ENCODE results near the gene PALD1. TPM values are rescaled to one million over a fixed set of nuclear protein-coding genes. Genes with fewer than 3 reads are reported as not detected.
A peak's percentile ranks its signal among the peaks of the same experiment; 100 is the strongest.

Gene PALD1
- total and polyA plus RNA-seq, 2 of the 13 experiments (the other 11 are each of a cell fraction or from before 2014, with no cell fraction given) = 0.07 to 0.09 TPM

DNA sequence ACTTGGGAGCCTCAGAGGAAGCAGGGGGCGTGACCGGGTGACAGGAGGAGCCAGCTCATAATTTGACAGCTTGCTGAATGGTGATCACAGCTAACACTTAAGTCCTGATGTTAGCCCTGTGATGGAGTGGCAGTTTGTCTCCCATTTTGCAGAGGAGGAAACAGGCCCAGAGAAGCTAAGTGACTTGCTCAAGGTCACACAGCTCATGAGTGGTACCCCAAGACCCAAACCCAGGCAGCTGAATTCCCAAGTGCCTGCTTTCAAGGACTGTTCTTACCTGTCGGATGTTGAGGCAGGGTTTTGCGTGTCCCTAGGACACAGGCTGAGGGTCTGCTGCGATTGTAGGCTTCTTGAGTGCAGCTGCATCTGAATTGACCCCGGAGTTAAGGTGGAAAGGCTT is 51.7 kb downstream of the PALD1 start:
- FAIRE-seq = no peak
- no peaks in the 10 kb centered on the region for H4K20me1 ChIP-seq (ENCODE audit: insufficient read depth, low read length)
- no peaks in the 10 kb centered on the region for H3K4me1 ChIP-seq (ENCODE audit: insufficient read depth, low read length)
- no peak overlapping the region for H3K4me2 ChIP-seq (ENCODE audit: low read depth, low read length)
- intact Hi-C loops (cut with micrococcal nuclease; ENCODE audit: unreplicated experiment) (no loop called here), in situ Hi-C loops (cut with HindIII; ENCODE audit: extremely low pct_ligation_motif_present, low pct_unique_long_range_greater_than_20kb) (no loop called here)
- H3K9me3 ChIP-seq (ENCODE audit: low read length) = no peaks in the 10 kb centered on the region
- H3K4me3 ChIP-seq (replicated peaks in 1 of 3; ENCODE audit: insufficient read depth in 1 of 3, low read depth in 2 of 3, low read length in 3 of 3) = no peak overlapping the region
- no peaks in the 10 kb centered on the region for H3K79me2 ChIP-seq (ENCODE audit: insufficient read depth, low read length)
- H2AFZ ChIP-seq (ENCODE audit: low read length) = no peak overlapping the region
- H3K27me3 ChIP-seq (ENCODE audit: control insufficient read depth in 1 of 2, insufficient read depth in 2 of 2, low read length in 2 of 2) = peaks cover 6 to 13% of the 10 kb centered on the region in 2 experiments; a peak in 3 of 5 replicates
- ATAC-seq = no peak
- peak; percentile 79 for TF ChIP-seq ZNF768 (CRISPR knock-in tag; IDR thresholded peaks at IDR 0.05)
- TF ChIP-seq ZNF691 (CRISPR knock-in tag; IDR thresholded peaks at IDR 0.05; ENCODE audit: borderline replicate concordance, low read depth) = no peak
- ChIA-PET CTCF (ENCODE audit: low intra/inter-chr PET ratio, low total read pairs) (no interaction called here), POLR2A (no interaction called here)
- no peak for DNase-seq (ENCODE audit: low spot score)
- WGBS (ENCODE audit: low lambda C conversion rate) = 21% methylated on average over 5 of the region's 6 CpGs
- BruUV-seq (replicated peaks) = no TSS peak
- H3K9ac ChIP-seq (ENCODE audit: insufficient read depth, low read depth, low read length) = no peak overlapping the region
- no peaks in the 10 kb centered on the region for H3K36me3 ChIP-seq (replicated peaks in 1 of 2; ENCODE audit: control insufficient read depth in 1 of 2, insufficient read depth in 2 of 2, low read length in 2 of 2)
- no peak overlapping the region for H3K27ac ChIP-seq (ENCODE audit: extremely low read length, insufficient read depth, low read length)

DNA sequence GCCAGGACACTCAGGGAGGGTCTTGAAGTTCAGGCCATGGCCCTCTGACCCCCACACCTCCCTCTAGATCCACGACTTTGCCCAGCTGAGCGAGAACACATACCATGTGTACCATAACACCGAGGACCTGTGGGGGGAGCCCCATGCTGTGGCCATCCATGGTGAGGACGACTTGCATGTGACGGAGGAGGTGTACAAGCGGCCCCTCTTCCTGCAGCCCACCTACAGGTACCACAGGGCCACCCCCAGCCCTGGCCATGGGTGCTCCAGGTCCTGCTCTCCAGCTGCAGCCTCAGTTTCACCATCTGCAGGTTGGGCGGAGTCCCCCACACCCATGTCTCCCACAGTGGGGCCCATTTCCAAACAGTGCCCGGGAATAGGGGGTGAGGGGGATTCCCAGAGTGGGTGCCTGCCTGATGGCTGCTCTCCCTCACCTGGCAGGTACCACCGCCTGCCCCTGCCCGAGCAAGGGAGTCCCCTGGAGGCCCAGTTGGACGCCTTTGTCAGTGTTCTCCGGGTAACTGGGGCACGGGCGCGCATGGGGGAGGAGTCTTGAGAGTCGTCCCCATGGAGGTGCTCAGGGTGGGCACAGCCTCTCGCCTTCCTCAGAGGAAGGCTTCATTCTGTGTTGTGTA is 54.1 kb downstream of the PALD1 start:
- no peaks in the 10 kb centered on the region for H3K9me3 ChIP-seq (ENCODE audit: low read length)
- H4K20me1 ChIP-seq (ENCODE audit: insufficient read depth, low read length) = no peaks in the 10 kb centered on the region
- no peak for FAIRE-seq
- ATAC-seq = no peak
- H3K27ac ChIP-seq (ENCODE audit: extremely low read length, insufficient read depth, low read length) = no peak overlapping the region
- POLR2A ChIA-PET = no interaction called here
- no peaks in the 10 kb centered on the region for H3K79me2 ChIP-seq (ENCODE audit: insufficient read depth, low read length)
- H3K36me3 ChIP-seq (replicated peaks in 1 of 2; ENCODE audit: control insufficient read depth in 1 of 2, insufficient read depth in 2 of 2, low read length in 2 of 2) = no peaks in the 10 kb centered on the region
- no peak overlapping the region for H3K4me3 ChIP-seq (replicated peaks in 1 of 3; ENCODE audit: insufficient read depth in 1 of 3, low read depth in 2 of 3, low read length in 3 of 3)
- BruUV-seq (replicated peaks) = no TSS peak
- no peak overlapping the region for H3K9ac ChIP-seq (ENCODE audit: insufficient read depth, low read depth, low read length)
- WGBS (ENCODE audit: low lambda C conversion rate) = 47% methylated on average over 6 of the region's 17 CpGs
- in situ Hi-C loops (cut with HindIII; ENCODE audit: extremely low pct_ligation_motif_present, low pct_unique_long_range_greater_than_20kb) = no loop called here
- no peak overlapping the region for H3K4me2 ChIP-seq (ENCODE audit: low read depth, low read length)
- H3K27me3 ChIP-seq (ENCODE audit: control insufficient read depth in 1 of 2, insufficient read depth in 2 of 2, low read length in 2 of 2) = peaks cover 3 to 18% of the 10 kb centered on the region in 2 experiments; a peak in 4 of 5 replicates
- no peak overlapping the region for H2AFZ ChIP-seq (ENCODE audit: low read length)
- no peak for DNase-seq (ENCODE audit: low spot score)
- TF ChIP-seq IRF9 (CRISPR knock-in tag; IDR thresholded peaks at IDR 0.05; ENCODE audit: borderline replicate concordance) (no peak), ZNF629 (CRISPR knock-in tag; conservative IDR thresholded peaks at IDR 0.05) (peak; percentile 65), ZFP36L2 (CRISPR knock-in tag; IDR thresholded peaks at IDR 0.05) (no peak), TCF7 (IDR thresholded peaks at IDR 0.05; ENCODE audit: low read depth) (no peak), ZNF382 (CRISPR knock-in tag; IDR thresholded peaks at IDR 0.05; ENCODE audit: borderline replicate concordance) (no peak)
- H3K4me1 ChIP-seq (ENCODE audit: insufficient read depth, low read length) = no peaks in the 10 kb centered on the region
- CTCF ChIA-PET (ENCODE audit: low intra/inter-chr PET ratio, low total read pairs) = no interaction called here
- intact Hi-C loops (cut with micrococcal nuclease; ENCODE audit: unreplicated experiment) = no loop called here

Measured in HepG2 (cell line).